GM12878 (cell line): ENCODE results near the gene TBRG1. TPM values are rescaled to one million over a fixed set of nuclear protein-coding genes. Genes with fewer than 3 reads are reported as not detected.

Experiments used
- ATF7 ChIP-seq: fragments of 450-650 bp; IDR thresholded peaks from 2 replicates; pipeline ENCODE4 v1.6.1; 2016; ENCODE audit warnings: low read depth, mild to moderate bottlenecking
- EP300 ChIP-seq, 2 experiments: fragments of 150-350 bp in 1 of 2; IDR thresholded peaks; 2 replicates each; pipeline ENCODE4 v1.6.1; 2011 to 2012; ENCODE audit warnings: low read depth in 2 of 2, low read length in 2 of 2, borderline replicate concordance in 1 of 2, improper control_type of control experiment in 1 of 2, inconsistent platforms in 1 of 2; ENCODE audit not compliant: control insufficient read depth in 1 of 2
- FOS ChIP-seq: IDR thresholded peaks from 3 replicates; pipeline ENCODE4 v1.6.1; 2011; ENCODE audit warnings: borderline replicate concordance; ENCODE audit not compliant: insufficient read length; ENCODE audit errors: extremely low read depth
- IKZF1 ChIP-seq: fragments of 450-650 bp; conservative IDR thresholded peaks from 2 replicates; pipeline ENCODE4 v1.6.1; 2017; ENCODE audit warnings: antibody characterized with exemption, mild to moderate bottlenecking
- NFIC ChIP-seq: IDR thresholded peaks from 2 replicates; pipeline ENCODE4 v1.6.1; 2012; ENCODE audit warnings: low read depth, mild to moderate bottlenecking, inconsistent platforms, low read length, moderate library complexity
- NFXL1 ChIP-seq: fragments of 450-650 bp; IDR thresholded peaks from 2 replicates; pipeline ENCODE4 v1.6.1; 2017; ENCODE audit warnings: antibody characterized with exemption, mild to moderate bottlenecking, borderline replicate concordance
- SMAD1 ChIP-seq: fragments of 450-650 bp; IDR thresholded peaks from 2 replicates; pipeline ENCODE4 v1.6.1; 2018; ENCODE audit warnings: mild to moderate bottlenecking, low read depth; ENCODE audit not compliant: partially characterized antibody
- SP1 ChIP-seq: IDR thresholded peaks from one replicate; pipeline ENCODE4 v1.6.1; 2011; ENCODE audit warnings: low read depth, low read length
- TCF7 ChIP-seq: IDR thresholded peaks from 2 replicates; pipeline ENCODE4 v1.6.1; 2014; ENCODE audit warnings: antibody characterized with exemption, borderline replicate concordance
- polyA plus RNA-seq, 11 experiments: library from polyadenylated mRNA; depleted of rRNA in 4 of 11; unstranded in 6 of 11; stranded (reverse) in 5 of 11; fragments of >200 nt; fragmentation: Nextera tagmentation in 4 of 11; fragmentation: Illumina TruSeq in 1 of 11; extraction: Ambion mirVana in 4 of 11; extraction: Trizol in 1 of 11; gene quantifications; 1 replicate in 1 of 11; 2 replicates in 10 of 11; pipeline versions ENCODE4 v1.2.1 to v1.2.3, GENCODE V29; 2011 to 2016; ENCODE audit warnings: inconsistent platforms in 2 of 11, missing spikeins in 2 of 11, low read depth in 1 of 11
- total RNA-seq, 4 experiments: library from RNA; depleted of rRNA in 3 of 4; stranded (reverse); fragments of >200 nt in 3 of 4; fragmentation: Illumina TruSeq in 1 of 4; extraction: Trizol in 1 of 4; gene quantifications; 2 replicates each; pipeline versions ENCODE4 v1.2.1 to v1.2.3, GENCODE V29; 2013 to 2021
- TF ChIP-seq, protein P1 (sequence below): fragments of 450-650 bp; IDR thresholded peaks from 2 replicates; pipeline ENCODE4 v1.6.1; 2016; ENCODE audit warnings: mild to moderate bottlenecking
- TF ChIP-seq, protein P2 (sequence below): fragments of 450-650 bp; IDR thresholded peaks from 2 replicates; pipeline ENCODE4 v1.6.1; 2017; ENCODE audit warnings: borderline replicate concordance
- TF ChIP-seq, protein P3 (sequence below): fragments of 450-650 bp; IDR thresholded peaks from 2 replicates; pipeline ENCODE4 v1.6.1; 2016; ENCODE audit warnings: mild to moderate bottlenecking, moderate library complexity, borderline replicate concordance
- TF ChIP-seq, protein P4 (sequence below): fragments of 450-650 bp; IDR thresholded peaks from 2 replicates; pipeline ENCODE4 v1.6.1; 2018; ENCODE audit warnings: mild to moderate bottlenecking, low read depth, moderate library complexity; ENCODE audit not compliant: partially characterized antibody
- TF ChIP-seq, protein P5 (sequence below): fragments of 450-650 bp; IDR thresholded peaks from 2 replicates; pipeline ENCODE4 v1.6.1; 2017; ENCODE audit warnings: low read depth, mild to moderate bottlenecking, moderate library complexity

The TBRG1 gene
- total and polyA plus RNA-seq, 10 of the 15 experiments (the other 5 are each of a cell fraction or from before 2014, with no cell fraction given) = 12.3 to 46.6 (median 26.2) TPM

DNA sequence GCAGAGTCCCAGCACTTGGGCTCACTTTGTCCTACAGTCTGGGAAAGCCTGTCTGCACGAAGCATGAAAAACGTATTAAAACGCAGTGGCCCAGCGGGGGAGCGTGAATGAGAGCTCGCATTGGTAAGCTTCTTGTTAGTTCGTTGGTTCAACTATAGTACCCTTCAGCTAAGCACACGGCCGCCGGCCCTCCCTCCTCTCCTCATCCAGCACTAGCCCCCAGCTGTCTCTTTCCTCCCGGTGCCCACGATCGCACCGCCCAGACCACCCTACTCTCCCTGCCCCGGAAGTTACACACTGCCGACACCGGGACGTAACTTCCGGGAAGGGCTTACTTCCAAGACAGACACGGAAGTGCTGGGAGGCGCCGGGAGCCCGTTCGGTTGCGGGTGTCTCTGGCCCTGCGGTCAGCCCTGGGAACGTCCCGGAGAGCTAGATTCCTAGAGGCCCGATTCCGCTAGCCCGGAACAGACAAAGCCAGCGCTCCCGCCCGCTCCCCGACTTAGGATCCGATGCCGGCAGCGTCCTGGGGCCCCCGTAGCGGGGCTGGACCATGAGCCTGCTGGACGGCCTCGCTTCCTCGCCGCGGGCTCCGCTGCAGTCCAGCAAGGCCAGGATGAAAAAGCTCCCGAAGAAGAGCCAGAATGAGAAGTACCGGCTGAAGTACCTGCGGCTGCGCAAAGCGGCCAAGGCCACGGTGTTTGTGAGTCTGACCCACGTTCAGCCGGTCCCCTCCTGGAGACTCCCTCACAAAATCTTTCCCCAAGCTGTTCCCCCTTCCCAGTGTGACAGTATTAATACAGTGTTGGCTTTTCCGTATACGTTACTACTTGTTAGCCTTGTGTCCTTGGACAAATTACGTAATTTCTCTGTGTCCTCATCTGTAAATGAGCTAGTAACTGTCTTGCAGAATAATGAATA is at the start of gene TBRG1 (continued):
- TF ChIP-seq, protein P1, sequence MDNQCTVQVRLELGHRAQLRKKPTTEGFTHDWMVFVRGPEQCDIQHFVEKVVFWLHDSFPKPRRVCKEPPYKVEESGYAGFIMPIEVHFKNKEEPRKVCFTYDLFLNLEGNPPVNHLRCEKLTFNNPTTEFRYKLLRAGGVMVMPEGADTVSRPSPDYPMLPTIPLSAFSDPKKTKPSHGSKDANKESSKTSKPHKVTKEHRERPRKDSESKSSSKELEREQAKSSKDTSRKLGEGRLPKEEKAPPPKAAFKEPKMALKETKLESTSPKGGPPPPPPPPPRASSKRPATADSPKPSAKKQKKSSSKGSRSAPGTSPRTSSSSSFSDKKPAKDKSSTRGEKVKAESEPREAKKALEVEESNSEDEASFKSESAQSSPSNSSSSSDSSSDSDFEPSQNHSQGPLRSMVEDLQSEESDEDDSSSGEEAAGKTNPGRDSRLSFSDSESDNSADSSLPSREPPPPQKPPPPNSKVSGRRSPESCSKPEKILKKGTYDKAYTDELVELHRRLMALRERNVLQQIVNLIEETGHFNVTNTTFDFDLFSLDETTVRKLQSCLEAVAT = 0 out of 2 replicates have a peak, but pooled peaks have one; percentile 18
- TF ChIP-seq NFIC = no peak
- no peak for TF ChIP-seq SMAD1
- TF ChIP-seq, protein P2, sequence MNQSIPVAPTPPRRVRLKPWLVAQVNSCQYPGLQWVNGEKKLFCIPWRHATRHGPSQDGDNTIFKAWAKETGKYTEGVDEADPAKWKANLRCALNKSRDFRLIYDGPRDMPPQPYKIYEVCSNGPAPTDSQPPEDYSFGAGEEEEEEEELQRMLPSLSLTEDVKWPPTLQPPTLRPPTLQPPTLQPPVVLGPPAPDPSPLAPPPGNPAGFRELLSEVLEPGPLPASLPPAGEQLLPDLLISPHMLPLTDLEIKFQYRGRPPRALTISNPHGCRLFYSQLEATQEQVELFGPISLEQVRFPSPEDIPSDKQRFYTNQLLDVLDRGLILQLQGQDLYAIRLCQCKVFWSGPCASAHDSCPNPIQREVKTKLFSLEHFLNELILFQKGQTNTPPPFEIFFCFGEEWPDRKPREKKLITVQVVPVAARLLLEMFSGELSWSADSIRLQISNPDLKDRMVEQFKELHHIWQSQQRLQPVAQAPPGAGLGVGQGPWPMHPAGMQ = no peak
- TF ChIP-seq, protein P3, sequence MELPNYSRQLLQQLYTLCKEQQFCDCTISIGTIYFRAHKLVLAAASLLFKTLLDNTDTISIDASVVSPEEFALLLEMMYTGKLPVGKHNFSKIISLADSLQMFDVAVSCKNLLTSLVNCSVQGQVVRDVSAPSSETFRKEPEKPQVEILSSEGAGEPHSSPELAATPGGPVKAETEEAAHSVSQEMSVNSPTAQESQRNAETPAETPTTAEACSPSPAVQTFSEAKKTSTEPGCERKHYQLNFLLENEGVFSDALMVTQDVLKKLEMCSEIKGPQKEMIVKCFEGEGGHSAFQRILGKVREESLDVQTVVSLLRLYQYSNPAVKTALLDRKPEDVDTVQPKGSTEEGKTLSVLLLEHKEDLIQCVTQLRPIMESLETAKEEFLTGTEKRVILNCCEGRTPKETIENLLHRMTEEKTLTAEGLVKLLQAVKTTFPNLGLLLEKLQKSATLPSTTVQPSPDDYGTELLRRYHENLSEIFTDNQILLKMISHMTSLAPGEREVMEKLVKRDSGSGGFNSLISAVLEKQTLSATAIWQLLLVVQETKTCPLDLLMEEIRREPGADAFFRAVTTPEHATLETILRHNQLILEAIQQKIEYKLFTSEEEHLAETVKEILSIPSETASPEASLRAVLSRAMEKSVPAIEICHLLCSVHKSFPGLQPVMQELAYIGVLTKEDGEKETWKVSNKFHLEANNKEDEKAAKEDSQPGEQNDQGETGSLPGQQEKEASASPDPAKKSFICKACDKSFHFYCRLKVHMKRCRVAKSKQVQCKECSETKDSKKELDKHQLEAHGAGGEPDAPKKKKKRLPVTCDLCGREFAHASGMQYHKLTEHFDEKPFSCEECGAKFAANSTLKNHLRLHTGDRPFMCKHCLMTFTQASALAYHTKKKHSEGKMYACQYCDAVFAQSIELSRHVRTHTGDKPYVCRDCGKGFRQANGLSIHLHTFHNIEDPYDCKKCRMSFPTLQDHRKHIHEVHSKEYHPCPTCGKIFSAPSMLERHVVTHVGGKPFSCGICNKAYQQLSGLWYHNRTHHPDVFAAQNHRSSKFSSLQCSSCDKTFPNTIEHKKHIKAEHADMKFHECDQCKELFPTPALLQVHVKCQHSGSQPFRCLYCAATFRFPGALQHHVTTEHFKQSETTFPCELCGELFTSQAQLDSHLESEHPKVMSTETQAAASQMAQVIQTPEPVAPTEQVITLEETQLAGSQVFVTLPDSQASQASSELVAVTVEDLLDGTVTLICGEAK = peak; percentile 92
- TF ChIP-seq EP300 (IDR thresholded peaks at IDR 0.05; ENCODE audit: borderline replicate concordance in 1 of 2, control insufficient read depth in 1 of 2, low read depth in 2 of 2, low read length in 2 of 2) = no peak
- no peak for TF ChIP-seq FOS
- TF ChIP-seq, protein P4, sequence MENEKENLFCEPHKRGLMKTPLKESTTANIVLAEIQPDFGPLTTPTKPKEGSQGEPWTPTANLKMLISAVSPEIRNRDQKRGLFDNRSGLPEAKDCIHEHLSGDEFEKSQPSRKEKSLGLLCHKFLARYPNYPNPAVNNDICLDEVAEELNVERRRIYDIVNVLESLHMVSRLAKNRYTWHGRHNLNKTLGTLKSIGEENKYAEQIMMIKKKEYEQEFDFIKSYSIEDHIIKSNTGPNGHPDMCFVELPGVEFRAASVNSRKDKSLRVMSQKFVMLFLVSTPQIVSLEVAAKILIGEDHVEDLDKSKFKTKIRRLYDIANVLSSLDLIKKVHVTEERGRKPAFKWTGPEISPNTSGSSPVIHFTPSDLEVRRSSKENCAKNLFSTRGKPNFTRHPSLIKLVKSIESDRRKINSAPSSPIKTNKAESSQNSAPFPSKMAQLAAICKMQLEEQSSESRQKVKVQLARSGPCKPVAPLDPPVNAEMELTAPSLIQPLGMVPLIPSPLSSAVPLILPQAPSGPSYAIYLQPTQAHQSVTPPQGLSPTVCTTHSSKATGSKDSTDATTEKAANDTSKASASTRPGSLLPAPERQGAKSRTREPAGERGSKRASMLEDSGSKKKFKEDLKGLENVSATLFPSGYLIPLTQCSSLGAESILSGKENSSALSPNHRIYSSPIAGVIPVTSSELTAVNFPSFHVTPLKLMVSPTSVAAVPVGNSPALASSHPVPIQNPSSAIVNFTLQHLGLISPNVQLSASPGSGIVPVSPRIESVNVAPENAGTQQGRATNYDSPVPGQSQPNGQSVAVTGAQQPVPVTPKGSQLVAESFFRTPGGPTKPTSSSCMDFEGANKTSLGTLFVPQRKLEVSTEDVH = peak; percentile 62
- peak; percentile 36; the same call in 1 of the 2 replicates for TF ChIP-seq ATF7
- no peak for TF ChIP-seq SP1
- TF ChIP-seq, protein P5, sequence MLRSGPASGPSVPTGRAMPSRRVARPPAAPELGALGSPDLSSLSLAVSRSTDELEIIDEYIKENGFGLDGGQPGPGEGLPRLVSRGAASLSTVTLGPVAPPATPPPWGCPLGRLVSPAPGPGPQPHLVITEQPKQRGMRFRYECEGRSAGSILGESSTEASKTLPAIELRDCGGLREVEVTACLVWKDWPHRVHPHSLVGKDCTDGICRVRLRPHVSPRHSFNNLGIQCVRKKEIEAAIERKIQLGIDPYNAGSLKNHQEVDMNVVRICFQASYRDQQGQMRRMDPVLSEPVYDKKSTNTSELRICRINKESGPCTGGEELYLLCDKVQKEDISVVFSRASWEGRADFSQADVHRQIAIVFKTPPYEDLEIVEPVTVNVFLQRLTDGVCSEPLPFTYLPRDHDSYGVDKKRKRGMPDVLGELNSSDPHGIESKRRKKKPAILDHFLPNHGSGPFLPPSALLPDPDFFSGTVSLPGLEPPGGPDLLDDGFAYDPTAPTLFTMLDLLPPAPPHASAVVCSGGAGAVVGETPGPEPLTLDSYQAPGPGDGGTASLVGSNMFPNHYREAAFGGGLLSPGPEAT = peak; percentile 64; the same call in 1 of the 2 replicates
- no peak for TF ChIP-seq NFXL1
- no peak for TF ChIP-seq TCF7
- peak; percentile 92 for TF ChIP-seq IKZF1
